Loucy (cell line): ENCODE data around the gene RGS9.

Experiments
- H2AFZ ChIP-seq: fragments of 200-600 bp; sonication (generic); 2 replicates; pipeline ENCODE4 v1.6.0; 2016; ENCODE audit warnings: antibody characterized with exemption, mild to moderate bottlenecking, low read length, moderate library complexity
- H3F3A ChIP-seq: fragments of 200-600 bp; 2 replicates; pipeline ENCODE4 v1.6.0; 2016; ENCODE audit warnings: antibody characterized with exemption, low read depth, mild to moderate bottlenecking
- H3K27me3 ChIP-seq: fragments of 200-600 bp; sonication (generic); 2 replicates; pipeline ENCODE4 v1.6.1; 2014; ENCODE audit warnings: low read length, mild to moderate bottlenecking; ENCODE audit not compliant: insufficient read depth, poor library complexity, severe bottlenecking
- H3K36me3 ChIP-seq: fragments of 200-600 bp; sonication (generic); 2 replicates; pipeline ENCODE4 v1.6.1; 2016; ENCODE audit warnings: low read length; ENCODE audit not compliant: insufficient read depth
- H3K4me1 ChIP-seq: fragments of 200-600 bp; sonication (generic); 2 replicates; pipeline ENCODE4 v1.5.1; 2014; ENCODE audit warnings: low read length, mild to moderate bottlenecking; ENCODE audit not compliant: insufficient read depth, poor library complexity, severe bottlenecking
- H3K4me2 ChIP-seq: fragments of 200-600 bp; sonication (generic); 2 replicates; pipeline ENCODE4 v1.6.0; 2014; ENCODE audit warnings: antibody characterized with exemption, low read length, low read depth, mild to moderate bottlenecking; ENCODE audit not compliant: poor library complexity, severe bottlenecking
- H3K4me3 ChIP-seq: fragments of 200-600 bp; sonication (generic); 2 replicates; pipeline ENCODE4 v1.5.1; 2014; ENCODE audit warnings: low read length, mild to moderate bottlenecking, mixed read lengths; ENCODE audit not compliant: poor library complexity, severe bottlenecking
- H3K79me2 ChIP-seq: fragments of 200-600 bp; sonication (generic); 2 replicates; pipeline ENCODE4 v1.6.1; 2014; ENCODE audit warnings: low read length; ENCODE audit not compliant: insufficient read depth
- H3K9ac ChIP-seq: fragments of 200-600 bp; sonication (generic); 2 replicates; pipeline ENCODE4 v1.6.0; 2014; ENCODE audit warnings: mild to moderate bottlenecking, low read depth, low read length, moderate library complexity; ENCODE audit not compliant: poor library complexity, severe bottlenecking
- H3K9me2 ChIP-seq: fragments of 200-600 bp; sonication (generic); replicated peaks from 2 replicates; pipeline ENCODE4 v1.6.1; 2016; ENCODE audit warnings: low read depth, low read length, mixed read lengths
- H3K9me3 ChIP-seq: fragments of 200-600 bp; sonication (generic); 2 replicates; pipeline ENCODE4 v1.6.1; 2014; ENCODE audit warnings: mild to moderate bottlenecking, antibody characterized with exemption, low read length, low read depth; ENCODE audit not compliant: insufficient read depth
- H4K20me1 ChIP-seq: fragments of 200-600 bp; sonication (generic); 2 replicates; pipeline ENCODE4 v1.6.0; 2014; ENCODE audit warnings: antibody characterized with exemption, low read length, mild to moderate bottlenecking; ENCODE audit not compliant: insufficient read depth, poor library complexity, severe bottlenecking
- EZH2phosphoT487 ChIP-seq: fragments of 200-600 bp; IDR thresholded peaks from 2 replicates; pipeline ENCODE4 v1.6.1; 2018; ENCODE audit warnings: antibody characterized with exemption, mild to moderate bottlenecking, moderate library complexity, borderline replicate concordance
- TF ChIP-seq, protein P1 (sequence below): fragments of 200-600 bp; sonication (generic); conservative IDR thresholded peaks from 2 replicates; pipeline ENCODE4 v1.5.1; 2014; ENCODE audit warnings: mild to moderate bottlenecking, antibody characterized with exemption, low read length

Gene RGS9

DNA sequence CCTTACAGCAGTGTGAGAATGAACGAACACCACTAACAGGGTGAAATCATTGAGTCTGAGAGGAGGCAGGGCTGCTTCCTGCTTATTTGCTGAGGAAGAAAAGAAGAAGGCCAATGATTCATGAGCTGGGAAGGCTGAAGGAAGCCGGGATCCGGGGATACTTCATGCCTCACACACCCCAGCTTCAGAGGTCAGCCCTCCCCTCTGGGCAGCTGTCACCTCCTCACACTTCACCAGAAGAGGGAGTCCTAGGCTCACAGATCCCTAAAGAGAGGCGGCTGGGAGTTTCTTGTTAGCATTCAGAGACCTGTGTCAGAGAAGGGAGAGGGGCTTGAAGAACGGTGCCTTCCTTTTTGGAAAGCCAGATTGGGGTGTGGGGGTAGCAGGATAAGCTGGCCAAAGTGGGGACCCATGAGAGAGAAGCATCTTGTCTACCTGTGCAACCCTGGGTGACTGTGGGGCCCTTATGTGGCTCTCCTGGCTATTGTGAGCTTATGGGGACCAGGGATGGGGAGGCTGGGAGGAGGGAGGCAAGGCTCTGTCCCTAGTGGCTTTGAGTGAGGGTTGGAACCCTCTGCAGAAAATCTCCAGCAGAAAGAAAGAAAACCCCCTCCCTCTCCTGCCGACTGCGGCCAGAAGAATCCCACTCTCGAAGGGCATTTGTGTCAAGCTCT is 94.6 kb downstream of the RGS9 start:
- Histone ChIP-seq H3K4me2 (no peak overlapping the region), H3K79me2 (no peaks in the 10 kb centered on the region), H3K4me3 (no peak overlapping the region), H3K4me1 (peaks cover 21% of the 10 kb centered on the region), H3K27me3 (peaks cover 30% of the 10 kb centered on the region), H2AFZ (no peak overlapping the region), H3K9me3 (no peaks in the 10 kb centered on the region), H3K9me2 (no peaks in the 10 kb centered on the region), H3F3A (peaks cover 9% of the 10 kb centered on the region), H3K36me3 (no peaks in the 10 kb centered on the region), H3K9ac (no peak overlapping the region), H4K20me1 (no peaks in the 10 kb centered on the region)
- TF ChIP-seq, protein P1, sequence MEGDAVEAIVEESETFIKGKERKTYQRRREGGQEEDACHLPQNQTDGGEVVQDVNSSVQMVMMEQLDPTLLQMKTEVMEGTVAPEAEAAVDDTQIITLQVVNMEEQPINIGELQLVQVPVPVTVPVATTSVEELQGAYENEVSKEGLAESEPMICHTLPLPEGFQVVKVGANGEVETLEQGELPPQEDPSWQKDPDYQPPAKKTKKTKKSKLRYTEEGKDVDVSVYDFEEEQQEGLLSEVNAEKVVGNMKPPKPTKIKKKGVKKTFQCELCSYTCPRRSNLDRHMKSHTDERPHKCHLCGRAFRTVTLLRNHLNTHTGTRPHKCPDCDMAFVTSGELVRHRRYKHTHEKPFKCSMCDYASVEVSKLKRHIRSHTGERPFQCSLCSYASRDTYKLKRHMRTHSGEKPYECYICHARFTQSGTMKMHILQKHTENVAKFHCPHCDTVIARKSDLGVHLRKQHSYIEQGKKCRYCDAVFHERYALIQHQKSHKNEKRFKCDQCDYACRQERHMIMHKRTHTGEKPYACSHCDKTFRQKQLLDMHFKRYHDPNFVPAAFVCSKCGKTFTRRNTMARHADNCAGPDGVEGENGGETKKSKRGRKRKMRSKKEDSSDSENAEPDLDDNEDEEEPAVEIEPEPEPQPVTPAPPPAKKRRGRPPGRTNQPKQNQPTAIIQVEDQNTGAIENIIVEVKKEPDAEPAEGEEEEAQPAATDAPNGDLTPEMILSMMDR: peak; percentile 95
- no peak for TF ChIP-seq EZH2phosphoT487

DNA sequence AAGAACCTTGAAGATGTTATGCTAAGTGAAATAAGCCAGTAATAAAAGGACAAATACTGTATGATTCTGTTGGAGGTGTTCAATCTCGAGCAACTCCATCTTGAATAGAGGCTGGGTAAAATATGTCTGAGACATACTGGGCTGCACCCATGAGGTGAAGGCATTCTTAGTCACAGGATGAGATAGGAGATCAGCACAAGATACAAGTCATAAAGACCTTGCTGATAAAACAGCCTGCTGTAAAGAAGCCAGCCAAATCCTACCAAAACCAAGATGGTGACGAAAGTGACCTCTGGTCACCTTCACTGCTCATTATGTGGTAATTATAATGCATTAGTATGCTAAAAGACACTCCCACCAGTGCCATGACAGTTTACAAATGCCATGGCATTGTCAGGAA is 98.1 kb downstream of the RGS9 start:
- no peaks in the 10 kb centered on the region for H3K4me1 ChIP-seq
- no peaks in the 10 kb centered on the region for H3K9me2 ChIP-seq
- H3K79me2 ChIP-seq: no peaks in the 10 kb centered on the region
- H2AFZ ChIP-seq: no peak overlapping the region
- TF ChIP-seq, protein P1: no peak
- TF ChIP-seq EZH2phosphoT487: no peak
- no peaks in the 10 kb centered on the region for H3F3A ChIP-seq
- no peaks in the 10 kb centered on the region for H4K20me1 ChIP-seq
- H3K4me3 ChIP-seq: no peak overlapping the region
- peaks cover 17% of the 10 kb centered on the region for H3K27me3 ChIP-seq
- H3K36me3 ChIP-seq: no peaks in the 10 kb centered on the region
- no peak overlapping the region for H3K9ac ChIP-seq
- H3K9me3 ChIP-seq: no peaks in the 10 kb centered on the region
- H3K4me2 ChIP-seq: no peak overlapping the region

DNA sequence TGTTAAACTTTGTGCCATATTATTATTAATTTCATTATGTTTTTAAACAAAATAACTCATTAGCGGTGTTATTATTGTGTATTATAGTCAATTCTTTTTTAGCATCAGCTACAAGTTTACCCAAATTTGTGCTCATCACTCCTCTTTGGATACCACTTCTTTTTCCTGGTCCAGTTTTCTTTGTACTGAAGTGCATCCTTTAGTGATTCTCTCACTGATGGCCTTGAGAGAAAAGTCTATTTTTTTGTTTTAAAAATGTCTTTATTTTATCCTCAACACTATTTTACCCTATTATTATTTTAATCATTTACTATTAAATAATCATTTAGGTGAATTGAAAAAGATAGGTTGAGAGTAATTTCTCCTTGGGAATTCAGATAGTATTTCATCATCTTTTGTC is 99.2 kb downstream of the RGS9 start:
- Histone ChIP-seq H3F3A (no peaks in the 10 kb centered on the region), H3K4me1 (no peaks in the 10 kb centered on the region), H3K36me3 (no peaks in the 10 kb centered on the region), H3K9ac (no peak overlapping the region), H3K4me2 (no peak overlapping the region), H3K9me3 (no peaks in the 10 kb centered on the region), H2AFZ (no peak overlapping the region), H3K4me3 (no peak overlapping the region), H3K79me2 (no peaks in the 10 kb centered on the region), H3K27me3 (peaks cover 17% of the 10 kb centered on the region), H3K9me2 (no peaks in the 10 kb centered on the region), H4K20me1 (no peaks in the 10 kb centered on the region)
- TF ChIP-seq, protein P1: no peak
- TF ChIP-seq EZH2phosphoT487: no peak
